SU-DHL-6 (cell line): ENCODE data around the gene PNP.

Experiments used
- CTCF ChIP-seq: fragments of 200-600 bp; sonication (generic); IDR thresholded peaks from one replicate; pipeline ENCODE4 v1.5.1; 2017; ENCODE audit warnings: antibody characterized with exemption, mild to moderate bottlenecking, low read length, moderate library complexity; ENCODE audit not compliant: insufficient read depth, poor library complexity, severe bottlenecking
- EZH2phosphoT487 ChIP-seq: fragments of 200-600 bp; sonication (generic), shearing (Covaris generic); conservative IDR thresholded peaks from 2 replicates; pipeline ENCODE4 v1.6.1; 2018; ENCODE audit warnings: mild to moderate bottlenecking, antibody characterized with exemption, low read length, moderate library complexity, mixed read lengths

DNA sequence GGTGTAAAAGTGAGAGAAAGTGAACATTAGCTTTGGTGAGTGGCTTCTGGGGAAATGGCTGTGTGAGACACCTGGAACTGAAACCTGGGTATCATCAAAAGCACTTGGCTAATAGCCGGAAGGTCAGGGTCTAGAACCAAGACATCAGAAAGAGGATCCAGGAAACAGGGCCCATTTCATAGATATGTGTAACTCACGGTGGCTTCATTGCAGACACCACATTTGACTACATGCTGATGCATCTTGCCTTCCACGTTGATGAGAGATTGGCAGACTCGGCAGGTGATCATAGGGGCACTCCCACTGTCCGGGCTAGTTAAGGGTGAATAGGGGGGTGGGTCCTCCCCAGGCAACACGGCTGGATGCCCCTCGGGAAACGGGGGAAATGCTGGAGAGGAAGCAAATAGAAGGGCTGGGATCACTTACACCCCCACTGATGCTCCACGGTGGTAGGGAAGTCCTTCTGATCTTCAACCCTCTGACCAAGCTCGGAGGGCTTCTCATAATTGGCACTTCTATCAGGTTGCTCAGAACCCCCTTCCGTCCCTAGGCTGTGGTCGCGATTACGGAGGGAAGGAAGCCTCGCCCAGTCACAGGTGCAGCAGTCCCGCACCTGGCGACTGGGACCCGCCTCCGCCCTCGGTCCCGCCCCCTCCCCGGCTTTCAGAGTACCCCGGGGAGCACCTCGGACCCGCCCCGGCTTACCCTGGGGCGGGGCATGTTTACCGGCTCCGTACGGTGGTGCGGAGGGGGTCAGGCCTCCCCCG, 8.6 kb upstream of the PNP start:
- TF ChIP-seq CTCF (no peak), EZH2phosphoT487 (no peak)
